ENCODE data around the gene SF3B2.

Gene SF3B2

GRCh38 chr11:66064571-66064970 lies 12.4 kb downstream of the SF3B2 start:
- ATAC-seq = no peak
- TF ChIP-seq SNAI2 (CRISPR knock-in tag; IDR thresholded peaks at IDR 0.05) (no peak), ISL1 (CRISPR knock-in tag; IDR thresholded peaks at IDR 0.05) (no peak), CSDC2 (CRISPR knock-in tag; IDR thresholded peaks at IDR 0.05) (no peak), ZNF8 (CRISPR knock-in tag; IDR thresholded peaks at IDR 0.05) (no peak), ESRRG (CRISPR knock-in tag; IDR thresholded peaks at IDR 0.05) (no peak), ZC3H10 (CRISPR knock-in tag; IDR thresholded peaks at IDR 0.05) (no peak), BACH2 (CRISPR knock-in tag; IDR thresholded peaks at IDR 0.05; ENCODE audit: borderline replicate concordance) (no peak)
- TF ChIP-seq, protein P1, sequence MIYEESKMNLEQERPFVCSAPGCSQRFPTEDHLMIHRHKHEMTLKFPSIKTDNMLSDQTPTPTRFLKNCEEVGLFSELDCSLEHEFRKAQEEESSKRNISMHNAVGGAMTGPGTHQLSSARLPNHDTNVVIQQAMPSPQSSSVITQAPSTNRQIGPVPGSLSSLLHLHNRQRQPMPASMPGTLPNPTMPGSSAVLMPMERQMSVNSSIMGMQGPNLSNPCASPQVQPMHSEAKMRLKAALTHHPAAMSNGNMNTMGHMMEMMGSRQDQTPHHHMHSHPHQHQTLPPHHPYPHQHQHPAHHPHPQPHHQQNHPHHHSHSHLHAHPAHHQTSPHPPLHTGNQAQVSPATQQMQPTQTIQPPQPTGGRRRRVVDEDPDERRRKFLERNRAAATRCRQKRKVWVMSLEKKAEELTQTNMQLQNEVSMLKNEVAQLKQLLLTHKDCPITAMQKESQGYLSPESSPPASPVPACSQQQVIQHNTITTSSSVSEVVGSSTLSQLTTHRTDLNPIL (CRISPR knock-in tag; IDR thresholded peaks at IDR 0.05; ENCODE audit: low read depth) = no peak

GRCh38 chr11:66066751-66067150 lies 14.6 kb downstream of the SF3B2 start:
- TF ChIP-seq RARB (CRISPR knock-in tag; IDR thresholded peaks at IDR 0.05) = no peak
- TF ChIP-seq PPARA (CRISPR knock-in tag; IDR thresholded peaks at IDR 0.05; ENCODE audit: borderline replicate concordance) = no peak
- no peak for TF ChIP-seq TOX (CRISPR knock-in tag; IDR thresholded peaks at IDR 0.05; ENCODE audit: borderline replicate concordance)
- TF ChIP-seq TCF4 (CRISPR knock-in tag; IDR thresholded peaks at IDR 0.05; ENCODE audit: borderline replicate concordance) = no peak
- TF ChIP-seq, protein P2, sequence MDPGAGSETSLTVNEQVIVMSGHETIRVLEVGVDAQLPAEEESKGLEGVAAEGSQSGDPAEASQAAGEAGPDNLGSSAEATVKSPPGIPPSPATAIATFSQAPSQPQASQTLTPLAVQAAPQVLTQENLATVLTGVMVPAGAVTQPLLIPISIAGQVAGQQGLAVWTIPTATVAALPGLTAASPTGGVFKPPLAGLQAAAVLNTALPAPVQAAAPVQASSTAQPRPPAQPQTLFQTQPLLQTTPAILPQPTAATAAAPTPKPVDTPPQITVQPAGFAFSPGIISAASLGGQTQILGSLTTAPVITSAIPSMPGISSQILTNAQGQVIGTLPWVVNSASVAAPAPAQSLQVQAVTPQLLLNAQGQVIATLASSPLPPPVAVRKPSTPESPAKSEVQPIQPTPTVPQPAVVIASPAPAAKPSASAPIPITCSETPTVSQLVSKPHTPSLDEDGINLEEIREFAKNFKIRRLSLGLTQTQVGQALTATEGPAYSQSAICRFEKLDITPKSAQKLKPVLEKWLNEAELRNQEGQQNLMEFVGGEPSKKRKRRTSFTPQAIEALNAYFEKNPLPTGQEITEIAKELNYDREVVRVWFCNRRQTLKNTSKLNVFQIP (CRISPR knock-in tag; IDR thresholded peaks at IDR 0.05; ENCODE audit: borderline replicate concordance, low read depth) = no peak
- TF ChIP-seq CSRNP3 (CRISPR knock-in tag; IDR thresholded peaks at IDR 0.05) = no peak
- TF ChIP-seq OSR1 (CRISPR knock-in tag; IDR thresholded peaks at IDR 0.05) = no peak
- ATAC-seq = no peak

DNA sequence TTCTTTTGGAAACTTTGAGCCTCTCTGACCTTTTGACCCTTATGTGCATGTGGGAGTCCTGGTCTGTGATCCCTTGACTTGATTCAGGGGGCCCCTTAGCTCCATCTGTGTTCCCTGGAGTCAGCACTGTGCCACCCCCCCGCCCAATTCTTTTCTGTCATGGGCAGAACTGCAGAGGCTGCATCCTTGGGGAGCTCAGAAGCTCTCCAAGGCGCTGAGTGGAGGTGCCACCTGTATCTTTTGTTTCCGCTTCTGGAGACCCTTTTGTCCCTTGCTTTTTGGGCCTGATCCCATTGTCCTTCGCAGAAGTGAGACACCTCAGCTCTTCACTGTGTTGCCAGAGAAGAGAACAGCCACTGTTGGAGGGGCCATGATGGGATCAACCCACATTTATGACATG lies 15.5 kb downstream of the SF3B2 start:
- no peak for TF ChIP-seq ZFP30 (CRISPR knock-in tag; IDR thresholded peaks at IDR 0.05)
- TF ChIP-seq PPARA (CRISPR knock-in tag; IDR thresholded peaks at IDR 0.05; ENCODE audit: borderline replicate concordance) = no peak
- no peak for TF ChIP-seq ZNF565 (CRISPR knock-in tag; conservative IDR thresholded peaks at IDR 0.05; ENCODE audit: low read depth)
- TF ChIP-seq TCF4 (CRISPR knock-in tag; IDR thresholded peaks at IDR 0.05; ENCODE audit: borderline replicate concordance) = no peak
- TF ChIP-seq, protein P2 (CRISPR knock-in tag; IDR thresholded peaks at IDR 0.05; ENCODE audit: borderline replicate concordance, low read depth) = no peak
- no peak for TF ChIP-seq SNAI2 (CRISPR knock-in tag; IDR thresholded peaks at IDR 0.05)
- TF ChIP-seq ZNF8 (CRISPR knock-in tag; IDR thresholded peaks at IDR 0.05) = no peak
- TF ChIP-seq, protein P1 (CRISPR knock-in tag; IDR thresholded peaks at IDR 0.05; ENCODE audit: low read depth) = no peak
- TF ChIP-seq CSRNP3 (CRISPR knock-in tag; IDR thresholded peaks at IDR 0.05) = no peak
- TF ChIP-seq ZFP3 (CRISPR knock-in tag; IDR thresholded peaks at IDR 0.05) = no peak
- TF ChIP-seq TSHZ2 (CRISPR knock-in tag; IDR thresholded peaks at IDR 0.05) = no peak
- no peak for TF ChIP-seq OSR1 (CRISPR knock-in tag; IDR thresholded peaks at IDR 0.05)
- no peak for TF ChIP-seq ZC3H10 (CRISPR knock-in tag; IDR thresholded peaks at IDR 0.05)
- no peak for TF ChIP-seq CSDC2 (CRISPR knock-in tag; IDR thresholded peaks at IDR 0.05)
- TF ChIP-seq BACH2 (CRISPR knock-in tag; IDR thresholded peaks at IDR 0.05; ENCODE audit: borderline replicate concordance) = no peak
- no peak for TF ChIP-seq RARB (CRISPR knock-in tag; IDR thresholded peaks at IDR 0.05)
- no peak for TF ChIP-seq ARNTL (CRISPR knock-in tag; IDR thresholded peaks at IDR 0.05; ENCODE audit: borderline replicate concordance, low read depth)
- no peak for TF ChIP-seq GLIS3 (CRISPR knock-in tag; IDR thresholded peaks at IDR 0.05)
- TF ChIP-seq TOX (CRISPR knock-in tag; IDR thresholded peaks at IDR 0.05; ENCODE audit: borderline replicate concordance) = no peak
- no peak for TF ChIP-seq ZNF70 (CRISPR knock-in tag; IDR thresholded peaks at IDR 0.05)
- no peak for ATAC-seq
